Right lobe of liver (tissue), 4 donors: Measurements from ENCODE around the gene DSEL.
A peak's percentile ranks its signal among the peaks of the same experiment; 100 is the strongest.

Experiments
- POLR2A ChIP-seq: fragments of 450-650 bp; IDR thresholded peaks from one replicate; pipeline ENCODE4 v1.6.1; 2017; ENCODE audit warnings: antibody characterized with exemption, mild to moderate bottlenecking
- TF ChIP-seq, protein P1 (sequence below), 4 donors: fragments of 200-600 bp in 3 of 4; fragments of 450-650 bp in 1 of 4; IDR thresholded peaks; one replicate each; pipeline versions ENCODE4 v1.5.1 to v1.8.0; 2016 to 2022; ENCODE audit warnings: antibody characterized with exemption in 4 of 4, mild to moderate bottlenecking in 2 of 4
- donor health status: DM: no; HTN: no; CAD: no.
- donor health status: DM: no; HTN: no; CAD: no.
- donor health status: DM: no; HTN: yes; CAD: no.

DNA sequence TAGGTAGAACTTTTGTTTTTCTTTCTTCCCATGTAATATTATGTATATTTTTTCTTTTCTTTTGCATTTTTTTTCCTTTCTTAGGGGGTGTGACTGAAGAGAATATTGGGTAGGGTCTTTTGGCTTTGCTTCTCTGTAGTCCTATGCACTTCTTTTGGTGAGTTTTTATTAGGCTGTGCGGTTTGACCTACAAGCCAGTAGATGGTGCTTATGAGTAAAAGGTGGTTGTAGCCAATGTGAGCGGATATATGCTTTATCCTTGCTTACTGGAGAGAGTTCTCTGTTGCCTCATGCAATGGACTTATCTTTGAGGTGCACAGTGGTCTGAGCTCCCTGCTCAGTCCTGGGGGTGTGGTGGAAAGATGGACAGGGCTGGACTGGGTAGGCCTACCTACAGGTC lies 52.7 kb downstream of the DSEL start:
- TF ChIP-seq, protein P1, sequence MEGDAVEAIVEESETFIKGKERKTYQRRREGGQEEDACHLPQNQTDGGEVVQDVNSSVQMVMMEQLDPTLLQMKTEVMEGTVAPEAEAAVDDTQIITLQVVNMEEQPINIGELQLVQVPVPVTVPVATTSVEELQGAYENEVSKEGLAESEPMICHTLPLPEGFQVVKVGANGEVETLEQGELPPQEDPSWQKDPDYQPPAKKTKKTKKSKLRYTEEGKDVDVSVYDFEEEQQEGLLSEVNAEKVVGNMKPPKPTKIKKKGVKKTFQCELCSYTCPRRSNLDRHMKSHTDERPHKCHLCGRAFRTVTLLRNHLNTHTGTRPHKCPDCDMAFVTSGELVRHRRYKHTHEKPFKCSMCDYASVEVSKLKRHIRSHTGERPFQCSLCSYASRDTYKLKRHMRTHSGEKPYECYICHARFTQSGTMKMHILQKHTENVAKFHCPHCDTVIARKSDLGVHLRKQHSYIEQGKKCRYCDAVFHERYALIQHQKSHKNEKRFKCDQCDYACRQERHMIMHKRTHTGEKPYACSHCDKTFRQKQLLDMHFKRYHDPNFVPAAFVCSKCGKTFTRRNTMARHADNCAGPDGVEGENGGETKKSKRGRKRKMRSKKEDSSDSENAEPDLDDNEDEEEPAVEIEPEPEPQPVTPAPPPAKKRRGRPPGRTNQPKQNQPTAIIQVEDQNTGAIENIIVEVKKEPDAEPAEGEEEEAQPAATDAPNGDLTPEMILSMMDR (IDR thresholded peaks at IDR 0.05), result peak in 2 of 4 donors; percentile 18 to 24
- TF ChIP-seq POLR2A, result no peak
